Upper lobe of left lung (tissue), 4 donors: ENCODE measurements around the gene VMP1.

Source experiments
- CTCF ChIP-seq, 6 experiments: fragments of 450-650 bp in 4 of 6; fragments of 200-600 bp in 2 of 6; sonication (generic) in 2 of 6; IDR thresholded peaks; one replicate each; pipeline ENCODE4 v1.5.1; 2016 to 2019; ENCODE audit warnings: antibody characterized with exemption in 6 of 6
- POLR2A ChIP-seq, 4 donors: fragments of 450-650 bp; IDR thresholded peaks; one replicate each; pipeline ENCODE4 v1.5.1; 2016 to 2017; ENCODE audit warnings: antibody characterized with exemption in 4 of 4, mild to moderate bottlenecking in 2 of 4

- TF ChIP-seq CTCF (IDR thresholded peaks at IDR 0.05) (no peak), POLR2A (IDR thresholded peaks at IDR 0.05) (no peak)
Observed at GRCh38 chr17:59858167-59858816, 150.8 kb downstream of the VMP1 start.
